ENCODE measurements around the gene CEP290.
"Not testable (repeated sequence)": the region's sequence is repeated elsewhere in the genome, so short reads cannot be mapped to it uniquely, and the experiment has no call there.

CEP290 gene

GRCh38 chr12:88142610-88142991 lies 713 bp upstream of the CEP290 start:
- FAIRE-seq (no peak), DNase-seq (ENCODE audit: low spot score) (no peak)

GRCh38 chr12:88141425-88141773 lies 489 bp downstream of the CEP290 start:
- DNase-seq (ENCODE audit: low spot score) (no peak), FAIRE-seq (no peak)

- DNase-seq (ENCODE audit: low spot score), result not testable (repeated sequence)
Observed at GRCh38 chr12:88139711-88140110, 2.2 kb downstream of the CEP290 start.

GRCh38 chr12:88133181-88133580 lies 8.7 kb downstream of the CEP290 start:
- FAIRE-seq; DNase-seq (ENCODE audit: low spot score): not testable (repeated sequence)

More at GRCh38 chr12:88139711-88140110, 2.2 kb downstream of the CEP290 start:
- not testable (repeated sequence) for FAIRE-seq

GRCh38 chr12:88132392-88132791 lies 9.5 kb downstream of the CEP290 start:
- DNase-seq (ENCODE audit: low spot score), result no peak
- FAIRE-seq, result no peak

GRCh38 chr12:88127855-88128254 lies 14.0 kb downstream of the CEP290 start:
- no peak for DNase-seq (ENCODE audit: low spot score)
- FAIRE-seq, result no peak

GRCh38 chr12:88127099-88127498 lies 14.8 kb downstream of the CEP290 start:
- FAIRE-seq (no peak), DNase-seq (ENCODE audit: low spot score) (no peak)

GRCh38 chr12:88122666-88123065 lies 19.2 kb downstream of the CEP290 start:
- no peak for DNase-seq (ENCODE audit: low spot score)

GRCh38 chr12:88113871-88114270 lies 28.0 kb downstream of the CEP290 start:
- FAIRE-seq, result no peak

More at GRCh38 chr12:88122666-88123065, 19.2 kb downstream of the CEP290 start:
- FAIRE-seq, result no peak

GRCh38 chr12:88111074-88111652 lies 30.7 kb downstream of the CEP290 start:
- DNase-seq (ENCODE audit: low spot score) (peak; percentile 4), FAIRE-seq (no peak)

More at GRCh38 chr12:88113871-88114270, 28.0 kb downstream of the CEP290 start:
- DNase-seq (ENCODE audit: low spot score), result no peak

- FAIRE-seq (no peak), DNase-seq (ENCODE audit: low spot score) (peak; percentile 1)
Observed at GRCh38 chr12:88108021-88108420, 33.9 kb downstream of the CEP290 start.

GRCh38 chr12:88093573-88093972 lies 48.3 kb downstream of the CEP290 start:
- no peak for FAIRE-seq
- no peak for DNase-seq (ENCODE audit: low spot score)

- FAIRE-seq, result no peak
- no peak for DNase-seq (ENCODE audit: low spot score)
Observed at GRCh38 chr12:88092771-88093170, 49.1 kb downstream of the CEP290 start.

GRCh38 chr12:88084210-88084609 lies 57.7 kb downstream of the CEP290 start:
- DNase-seq (ENCODE audit: low spot score) (no peak), FAIRE-seq (no peak)

GRCh38 chr12:88083634-88084033 lies 58.3 kb downstream of the CEP290 start:
- DNase-seq (ENCODE audit: low spot score) (no peak), FAIRE-seq (no peak)

GRCh38 chr12:88081247-88081646 lies 60.6 kb downstream of the CEP290 start:
- FAIRE-seq (no peak), DNase-seq (ENCODE audit: low spot score) (no peak)

- DNase-seq (ENCODE audit: low spot score), result no peak
- FAIRE-seq, result no peak
Observed at GRCh38 chr12:88067301-88067700, 74.6 kb downstream of the CEP290 start.

GRCh38 chr12:88063375-88063774 lies 78.5 kb downstream of the CEP290 start:
- FAIRE-seq, result no peak
- no peak for DNase-seq (ENCODE audit: low spot score)

- FAIRE-seq, result no peak
- no peak for DNase-seq (ENCODE audit: low spot score)
Observed at GRCh38 chr12:88062474-88062873, 79.4 kb downstream of the CEP290 start.

GRCh38 chr12:88058719-88059077 lies 83.2 kb downstream of the CEP290 start:
- FAIRE-seq, result no peak
- DNase-seq (ENCODE audit: low spot score), result no peak

GRCh38 chr12:88057994-88058718 lies 83.7 kb downstream of the CEP290 start:
- FAIRE-seq (no peak), DNase-seq (ENCODE audit: low spot score) (no peak)

GRCh38 chr12:88056571-88056970 lies 85.3 kb downstream of the CEP290 start:
- FAIRE-seq (no peak), DNase-seq (ENCODE audit: low spot score) (no peak)

GRCh38 chr12:88052686-88053085 lies 89.2 kb downstream of the CEP290 start:
- DNase-seq (ENCODE audit: low spot score), result peak; percentile 4
- no peak for FAIRE-seq
